ENCODE results near the gene SEMA3C. TPM values are rescaled to one million over a fixed set of nuclear protein-coding genes. Genes with fewer than 3 reads are reported as not detected.

Gene SEMA3C
- total and polyA plus RNA-seq, 2 donors, result 2.8 to 5.6 TPM

GRCh38 chr7:80809545-80809944 lies 109.3 kb downstream of the SEMA3C start:
- no peak for DNase-seq (ENCODE audit: low read depth in 6 of 9, low spot score in 9 of 9)
- Histone ChIP-seq H3K4me3 (ENCODE audit: low read length in 2 of 2) (no peak overlapping the region), H3K27ac (ENCODE audit: low read depth in 1 of 2, low read length in 1 of 2) (no peak overlapping the region), H3K36me3 (ENCODE audit: control insufficient read depth in 2 of 2, insufficient read depth in 2 of 2, low read length in 1 of 2) (no peaks in the 10 kb centered on the region), H3K9me3 (ENCODE audit: control insufficient read depth in 2 of 2, insufficient read depth in 1 of 2, low read length in 1 of 2) (no peaks in the 10 kb centered on the region), H3K4me1 (ENCODE audit: control insufficient read depth in 2 of 2, insufficient read depth in 2 of 2, low read length in 2 of 2) (no peaks in the 10 kb centered on the region), H3K27me3 (ENCODE audit: control insufficient read depth in 2 of 2, insufficient read depth in 1 of 2, low read length in 1 of 2) (no peaks in the 10 kb centered on the region)
- WGBS, result 90% methylated on average over 1 of the region's 1 CpG

DNA sequence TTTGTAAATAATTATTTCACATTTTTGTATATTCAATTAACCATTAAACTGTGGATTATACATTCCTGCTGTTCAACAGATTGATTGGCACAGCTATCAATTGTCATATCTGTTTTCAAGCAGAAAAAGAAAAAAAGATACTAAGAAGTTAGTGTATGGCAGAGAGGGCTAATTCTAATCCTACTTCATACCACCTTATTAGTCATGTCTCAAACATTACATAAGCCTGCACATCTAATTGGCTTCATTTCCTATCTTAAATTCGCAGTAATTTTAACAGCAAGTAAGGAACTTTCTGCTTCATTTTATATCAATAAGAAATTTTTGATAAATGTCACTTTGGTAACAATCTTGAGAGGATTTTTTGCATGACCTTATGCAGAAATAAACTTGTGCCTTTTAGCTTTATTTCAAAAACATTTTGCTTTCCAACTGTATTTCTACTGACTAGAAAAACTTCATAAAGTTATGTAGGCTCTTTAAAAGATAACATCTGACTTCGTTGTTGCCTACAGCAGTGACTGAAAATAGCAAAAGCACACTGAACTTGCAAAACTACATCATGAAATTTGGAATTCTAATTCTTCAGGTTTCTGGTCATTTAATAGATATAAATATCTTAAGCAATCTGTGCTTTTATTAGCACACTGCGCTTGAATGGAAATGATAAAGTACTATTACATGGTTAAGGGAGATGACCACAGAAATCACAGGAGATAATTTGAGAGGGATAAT lies 111.5 kb downstream of the SEMA3C start:
- no peaks in the 10 kb centered on the region for H3K4me1 ChIP-seq (ENCODE audit: control insufficient read depth in 2 of 2, insufficient read depth in 2 of 2, low read length in 2 of 2)
- no peaks in the 10 kb centered on the region for H3K27me3 ChIP-seq (ENCODE audit: control insufficient read depth in 2 of 2, insufficient read depth in 1 of 2, low read length in 1 of 2)
- no peak overlapping the region for H3K4me3 ChIP-seq (ENCODE audit: low read length in 2 of 2)
- no peaks in the 10 kb centered on the region for H3K36me3 ChIP-seq (ENCODE audit: control insufficient read depth in 2 of 2, insufficient read depth in 2 of 2, low read length in 1 of 2)
- 90% methylated on average over 3 of the region's 3 CpGs for WGBS
- H3K27ac ChIP-seq (ENCODE audit: low read depth in 1 of 2, low read length in 1 of 2), result no peak overlapping the region
- no peaks in the 10 kb centered on the region for H3K9me3 ChIP-seq (ENCODE audit: control insufficient read depth in 2 of 2, insufficient read depth in 1 of 2, low read length in 1 of 2)
- no peak for DNase-seq (ENCODE audit: low read depth in 6 of 9, low spot score in 9 of 9)

GRCh38 chr7:80806663-80807062 lies 112.2 kb downstream of the SEMA3C start:
- no peak overlapping the region for H3K27ac ChIP-seq (ENCODE audit: low read depth in 1 of 2, low read length in 1 of 2)
- H3K4me1 ChIP-seq (ENCODE audit: control insufficient read depth in 2 of 2, insufficient read depth in 2 of 2, low read length in 2 of 2), result no peaks in the 10 kb centered on the region
- no peaks in the 10 kb centered on the region for H3K9me3 ChIP-seq (ENCODE audit: control insufficient read depth in 2 of 2, insufficient read depth in 1 of 2, low read length in 1 of 2)
- no peak for DNase-seq (ENCODE audit: low read depth in 6 of 9, low spot score in 9 of 9)
- no peak overlapping the region for H3K4me3 ChIP-seq (ENCODE audit: low read length in 2 of 2)
- WGBS, result 92% methylated on average over 6 of the region's 6 CpGs
- no peaks in the 10 kb centered on the region for H3K36me3 ChIP-seq (ENCODE audit: control insufficient read depth in 2 of 2, insufficient read depth in 2 of 2, low read length in 1 of 2)
- H3K27me3 ChIP-seq (ENCODE audit: control insufficient read depth in 2 of 2, insufficient read depth in 1 of 2, low read length in 1 of 2), result no peaks in the 10 kb centered on the region

DNA sequence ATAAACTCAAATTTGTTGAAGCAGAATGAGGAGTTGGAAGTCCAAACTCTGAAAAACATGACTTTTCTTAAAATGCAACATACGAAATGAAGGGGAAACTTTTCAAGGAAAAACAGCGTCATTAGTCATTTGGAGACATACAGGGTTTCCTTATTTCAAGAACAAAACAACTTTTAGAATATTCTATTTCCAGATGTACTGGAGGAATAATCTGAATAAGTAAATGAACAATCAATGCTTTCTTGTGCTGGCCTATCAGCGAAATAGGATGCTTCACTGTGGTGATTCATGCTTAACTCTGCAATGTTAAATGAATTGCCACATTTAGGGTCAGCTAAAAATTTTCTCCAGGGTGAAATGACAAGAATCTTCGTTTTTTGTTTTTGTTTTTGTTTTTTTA lies 114.3 kb downstream of the SEMA3C start:
- H3K27ac ChIP-seq (ENCODE audit: low read depth in 1 of 2, low read length in 1 of 2), result no peak overlapping the region
- no peaks in the 10 kb centered on the region for H3K4me1 ChIP-seq (ENCODE audit: control insufficient read depth in 2 of 2, insufficient read depth in 2 of 2, low read length in 2 of 2)
- WGBS, result 92% methylated on average over 4 of the region's 4 CpGs
- no peak overlapping the region for H3K4me3 ChIP-seq (ENCODE audit: low read length in 2 of 2)
- no peaks in the 10 kb centered on the region for H3K36me3 ChIP-seq (ENCODE audit: control insufficient read depth in 2 of 2, insufficient read depth in 2 of 2, low read length in 1 of 2)
- no peak for DNase-seq (ENCODE audit: low read depth in 6 of 9, low spot score in 9 of 9)
- H3K9me3 ChIP-seq (ENCODE audit: control insufficient read depth in 2 of 2, insufficient read depth in 1 of 2, low read length in 1 of 2), result no peaks in the 10 kb centered on the region
- no peaks in the 10 kb centered on the region for H3K27me3 ChIP-seq (ENCODE audit: control insufficient read depth in 2 of 2, insufficient read depth in 1 of 2, low read length in 1 of 2)

GRCh38 chr7:80802527-80802926 lies 116.3 kb downstream of the SEMA3C start:
- Histone ChIP-seq H3K4me3 (ENCODE audit: low read length in 2 of 2) (no peak overlapping the region), H3K36me3 (ENCODE audit: control insufficient read depth in 2 of 2, insufficient read depth in 2 of 2, low read length in 1 of 2) (no peaks in the 10 kb centered on the region), H3K27me3 (ENCODE audit: control insufficient read depth in 2 of 2, insufficient read depth in 1 of 2, low read length in 1 of 2) (no peaks in the 10 kb centered on the region), H3K27ac (ENCODE audit: low read depth in 1 of 2, low read length in 1 of 2) (no peak overlapping the region), H3K4me1 (ENCODE audit: control insufficient read depth in 2 of 2, insufficient read depth in 2 of 2, low read length in 2 of 2) (no peaks in the 10 kb centered on the region), H3K9me3 (ENCODE audit: control insufficient read depth in 2 of 2, insufficient read depth in 1 of 2, low read length in 1 of 2) (no peaks in the 10 kb centered on the region)
- DNase-seq (ENCODE audit: low read depth in 6 of 9, low spot score in 9 of 9), result no peak
- 96% methylated on average over 5 of the region's 5 CpGs for whole genome bisulfite sequencing

- Histone ChIP-seq H3K27ac (ENCODE audit: low read depth in 1 of 2, low read length in 1 of 2) (no peak overlapping the region), H3K4me3 (ENCODE audit: low read length in 2 of 2) (no peak overlapping the region), H3K9me3 (ENCODE audit: control insufficient read depth in 2 of 2, insufficient read depth in 1 of 2, low read length in 1 of 2) (no peaks in the 10 kb centered on the region), H3K4me1 (ENCODE audit: control insufficient read depth in 2 of 2, insufficient read depth in 2 of 2, low read length in 2 of 2) (no peaks in the 10 kb centered on the region), H3K36me3 (ENCODE audit: control insufficient read depth in 2 of 2, insufficient read depth in 2 of 2, low read length in 1 of 2) (no peaks in the 10 kb centered on the region), H3K27me3 (ENCODE audit: control insufficient read depth in 2 of 2, insufficient read depth in 1 of 2, low read length in 1 of 2) (no peaks in the 10 kb centered on the region)
- DNase-seq (ENCODE audit: low read depth in 6 of 9, low spot score in 9 of 9), result no peak
- 93% methylated on average over 10 of the region's 10 CpGs for WGBS
These were observed 123.9 kb downstream of the SEMA3C start for GRCh38 chr7:80794631-80795573.

DNA sequence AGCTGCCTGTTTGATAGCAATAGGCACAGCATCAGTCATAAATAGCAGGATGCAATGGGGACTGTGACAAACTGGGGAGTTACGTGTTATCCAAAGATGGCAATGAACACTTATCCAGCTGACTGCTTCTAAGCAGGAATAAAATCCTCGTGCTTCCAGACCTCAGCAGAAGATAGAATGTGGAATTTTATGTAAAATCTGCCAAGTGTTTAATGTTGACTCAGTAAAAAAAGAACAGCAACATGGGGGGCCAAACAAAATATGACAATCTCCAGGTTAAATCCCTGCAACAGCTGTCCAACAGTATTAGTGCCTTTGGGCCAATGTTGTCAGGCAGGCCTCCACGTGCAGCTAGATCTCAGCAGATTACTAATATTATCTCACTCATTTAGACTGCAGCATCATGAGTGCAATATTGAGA lies 127.3 kb downstream of the SEMA3C start:
- Histone ChIP-seq H3K4me3 (ENCODE audit: low read length in 2 of 2) (no peak overlapping the region), H3K4me1 (ENCODE audit: control insufficient read depth in 2 of 2, insufficient read depth in 2 of 2, low read length in 2 of 2) (no peaks in the 10 kb centered on the region), H3K27ac (ENCODE audit: low read depth in 1 of 2, low read length in 1 of 2) (no peak overlapping the region), H3K9me3 (ENCODE audit: control insufficient read depth in 2 of 2, insufficient read depth in 1 of 2, low read length in 1 of 2) (no peaks in the 10 kb centered on the region), H3K36me3 (ENCODE audit: control insufficient read depth in 2 of 2, insufficient read depth in 2 of 2, low read length in 1 of 2) (no peaks in the 10 kb centered on the region), H3K27me3 (ENCODE audit: control insufficient read depth in 2 of 2, insufficient read depth in 1 of 2, low read length in 1 of 2) (no peaks in the 10 kb centered on the region)
- WGBS, result 94% methylated on average over 3 of the region's 3 CpGs
- DNase-seq (ENCODE audit: low read depth in 6 of 9, low spot score in 9 of 9), result no peak

DNA sequence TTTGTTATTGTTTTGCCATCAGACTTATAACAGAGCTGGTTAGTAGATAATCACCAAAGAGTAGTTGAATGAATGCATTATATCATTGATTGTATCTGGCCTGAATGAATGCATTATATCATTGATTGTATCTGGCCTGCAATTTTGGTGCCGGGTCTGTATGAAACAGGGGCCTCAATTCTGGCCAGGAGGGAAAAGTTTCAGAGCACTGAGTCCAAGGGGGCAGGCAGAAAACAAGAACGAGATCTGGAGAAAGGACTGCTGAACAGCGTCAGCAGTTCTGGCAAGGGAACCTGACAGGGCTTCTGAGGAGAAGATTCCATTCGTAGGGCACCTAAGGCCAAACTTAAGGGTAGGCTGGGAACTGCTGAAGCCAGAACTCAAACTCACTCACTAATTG lies 128.0 kb downstream of the SEMA3C start:
- no peak overlapping the region for H3K27ac ChIP-seq (ENCODE audit: low read depth in 1 of 2, low read length in 1 of 2)
- WGBS, result 95% methylated on average over 4 of the region's 4 CpGs
- no peaks in the 10 kb centered on the region for H3K9me3 ChIP-seq (ENCODE audit: control insufficient read depth in 2 of 2, insufficient read depth in 1 of 2, low read length in 1 of 2)
- no peaks in the 10 kb centered on the region for H3K36me3 ChIP-seq (ENCODE audit: control insufficient read depth in 2 of 2, insufficient read depth in 2 of 2, low read length in 1 of 2)
- no peaks in the 10 kb centered on the region for H3K4me1 ChIP-seq (ENCODE audit: control insufficient read depth in 2 of 2, insufficient read depth in 2 of 2, low read length in 2 of 2)
- no peaks in the 10 kb centered on the region for H3K27me3 ChIP-seq (ENCODE audit: control insufficient read depth in 2 of 2, insufficient read depth in 1 of 2, low read length in 1 of 2)
- H3K4me3 ChIP-seq (ENCODE audit: low read length in 2 of 2), result no peak overlapping the region
- no peak for DNase-seq (ENCODE audit: low read depth in 6 of 9, low spot score in 9 of 9)

- H3K27ac ChIP-seq (ENCODE audit: low read depth in 1 of 2, low read length in 1 of 2), result no peak overlapping the region
- H3K36me3 ChIP-seq (ENCODE audit: control insufficient read depth in 2 of 2, insufficient read depth in 2 of 2, low read length in 1 of 2), result no peaks in the 10 kb centered on the region
- H3K4me3 ChIP-seq (ENCODE audit: low read length in 2 of 2), result no peak overlapping the region
- no peaks in the 10 kb centered on the region for H3K9me3 ChIP-seq (ENCODE audit: control insufficient read depth in 2 of 2, insufficient read depth in 1 of 2, low read length in 1 of 2)
- H3K4me1 ChIP-seq (ENCODE audit: control insufficient read depth in 2 of 2, insufficient read depth in 2 of 2, low read length in 2 of 2), result no peaks in the 10 kb centered on the region
- no peak for DNase-seq (ENCODE audit: low read depth in 6 of 9, low spot score in 9 of 9)
- WGBS, result 95% methylated on average over 1 of the region's 1 CpG
- H3K27me3 ChIP-seq (ENCODE audit: control insufficient read depth in 2 of 2, insufficient read depth in 1 of 2, low read length in 1 of 2), result no peaks in the 10 kb centered on the region
These were observed 131.1 kb downstream of the SEMA3C start for GRCh38 chr7:80787721-80788120.
